ENCODE data around the gene BRSK2. TPM values are rescaled to one million over a fixed set of nuclear protein-coding genes. Genes with fewer than 3 reads are reported as not detected.

BRSK2 gene
- total RNA-seq, 1 donor from 2014 or later = 0.52 TPM

DNA sequence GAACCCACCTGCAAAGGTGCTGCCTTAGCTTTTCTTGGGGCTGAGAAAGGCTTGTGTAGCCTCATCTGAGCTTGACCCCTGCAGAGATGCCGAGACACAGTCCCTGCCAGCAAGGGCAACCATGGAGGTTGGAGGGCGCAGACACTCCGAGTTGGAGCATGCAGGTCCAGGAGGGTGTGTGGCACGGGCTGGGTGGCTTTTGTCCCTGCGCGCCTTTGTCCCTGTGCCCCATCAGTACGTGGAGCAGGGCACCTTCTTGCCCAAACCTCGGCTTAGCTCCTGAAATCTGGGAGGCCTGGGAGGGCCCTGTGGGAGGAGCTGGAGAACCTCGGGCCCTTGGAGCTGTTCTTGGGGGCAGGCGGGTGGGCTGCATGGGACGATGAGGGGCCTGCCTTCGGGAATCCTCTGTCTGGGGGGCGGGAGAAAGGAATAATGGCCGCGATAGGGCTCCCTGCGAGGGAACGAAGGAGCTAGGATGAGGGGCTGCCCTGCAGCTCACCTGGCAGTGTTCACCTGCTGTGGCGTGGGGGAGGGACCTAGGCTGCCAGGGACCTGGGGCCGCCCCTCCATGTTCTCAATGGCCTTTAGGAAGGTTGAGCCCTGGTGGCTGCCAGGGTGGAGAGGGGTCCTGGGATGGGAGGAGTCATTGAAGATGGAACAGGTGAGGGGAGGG is 3.4 kb downstream of the BRSK2 start:
- no peaks in the 10 kb centered on the region for H3K36me3 ChIP-seq
- no peak overlapping the region for H3K27ac ChIP-seq (replicated peaks)
- H3K4me1 ChIP-seq = peaks cover 22% of the 10 kb centered on the region
- DNase-seq = no peak
- TF ChIP-seq CTCF (IDR thresholded peaks at IDR 0.05; ENCODE audit: borderline replicate concordance) = no peak
- H3K9me3 ChIP-seq (replicated peaks) = no peaks in the 10 kb centered on the region
- H3K4me3 ChIP-seq = no peak overlapping the region
- intact Hi-C loops (cut with micrococcal nuclease) = no loop called here
- peaks cover 77% of the 10 kb centered on the region for H3K27me3 ChIP-seq (ENCODE audit: low read depth)

- no peak for TF ChIP-seq CTCF (IDR thresholded peaks at IDR 0.05; ENCODE audit: borderline replicate concordance)
- DNase-seq = no peak
- Histone ChIP-seq H3K36me3 (no peaks in the 10 kb centered on the region), H3K4me3 (no peak overlapping the region), H3K27me3 (ENCODE audit: low read depth) (peaks cover 83% of the 10 kb centered on the region), H3K4me1 (peaks cover 12% of the 10 kb centered on the region), H3K27ac (replicated peaks) (no peak overlapping the region), H3K9me3 (replicated peaks) (no peaks in the 10 kb centered on the region)
- intact Hi-C loops (cut with micrococcal nuclease) = no loop called here
These were observed 5.4 kb downstream of the BRSK2 start for GRCh38 chr11:1394936-1395772.

- H3K4me1 ChIP-seq = peaks cover 8% of the 10 kb centered on the region
- no peak for TF ChIP-seq CTCF (IDR thresholded peaks at IDR 0.05; ENCODE audit: borderline replicate concordance)
- no peak overlapping the region for H3K4me3 ChIP-seq
- H3K27me3 ChIP-seq (ENCODE audit: low read depth) = peaks cover 87% of the 10 kb centered on the region
- no peaks in the 10 kb centered on the region for H3K36me3 ChIP-seq
- no peak for DNase-seq
- intact Hi-C loops (cut with micrococcal nuclease) = no loop called here
- H3K9me3 ChIP-seq (replicated peaks) = no peaks in the 10 kb centered on the region
- no peak overlapping the region for H3K27ac ChIP-seq (replicated peaks)
These were observed 6.1 kb downstream of the BRSK2 start for GRCh38 chr11:1395773-1396374.

DNA sequence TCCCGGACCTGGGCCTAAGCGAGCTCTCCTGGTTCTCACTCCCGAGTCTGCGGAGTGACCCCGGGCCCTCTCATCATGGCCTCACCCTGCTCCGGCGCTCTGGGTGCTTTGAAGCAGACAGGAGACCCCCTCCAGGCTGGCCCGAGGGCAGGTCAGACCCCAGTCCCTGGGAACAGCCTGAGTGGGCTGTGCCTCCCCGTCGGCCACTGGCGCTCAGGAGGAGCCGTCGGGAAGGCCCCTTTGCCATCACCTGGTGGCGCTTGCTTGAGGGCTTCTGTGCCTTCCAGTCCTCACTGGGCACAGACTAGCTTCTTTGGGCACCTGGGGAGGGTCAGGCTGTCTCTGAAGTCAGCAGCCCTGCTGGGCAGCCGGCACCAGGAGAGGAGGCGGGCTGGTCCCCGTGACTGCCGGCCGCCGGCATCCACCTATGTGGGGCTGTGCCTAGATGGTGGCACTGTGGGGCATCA is 6.7 kb downstream of the BRSK2 start:
- no peak for TF ChIP-seq CTCF (IDR thresholded peaks at IDR 0.05; ENCODE audit: borderline replicate concordance)
- H3K9me3 ChIP-seq (replicated peaks) = no peaks in the 10 kb centered on the region
- peaks cover 4% of the 10 kb centered on the region for H3K4me1 ChIP-seq
- H3K27me3 ChIP-seq (ENCODE audit: low read depth) = peaks cover 87% of the 10 kb centered on the region
- H3K36me3 ChIP-seq = no peaks in the 10 kb centered on the region
- no peak overlapping the region for H3K4me3 ChIP-seq
- DNase-seq = no peak
- intact Hi-C loops (cut with micrococcal nuclease) = no loop called here
- H3K27ac ChIP-seq (replicated peaks) = no peak overlapping the region

DNA sequence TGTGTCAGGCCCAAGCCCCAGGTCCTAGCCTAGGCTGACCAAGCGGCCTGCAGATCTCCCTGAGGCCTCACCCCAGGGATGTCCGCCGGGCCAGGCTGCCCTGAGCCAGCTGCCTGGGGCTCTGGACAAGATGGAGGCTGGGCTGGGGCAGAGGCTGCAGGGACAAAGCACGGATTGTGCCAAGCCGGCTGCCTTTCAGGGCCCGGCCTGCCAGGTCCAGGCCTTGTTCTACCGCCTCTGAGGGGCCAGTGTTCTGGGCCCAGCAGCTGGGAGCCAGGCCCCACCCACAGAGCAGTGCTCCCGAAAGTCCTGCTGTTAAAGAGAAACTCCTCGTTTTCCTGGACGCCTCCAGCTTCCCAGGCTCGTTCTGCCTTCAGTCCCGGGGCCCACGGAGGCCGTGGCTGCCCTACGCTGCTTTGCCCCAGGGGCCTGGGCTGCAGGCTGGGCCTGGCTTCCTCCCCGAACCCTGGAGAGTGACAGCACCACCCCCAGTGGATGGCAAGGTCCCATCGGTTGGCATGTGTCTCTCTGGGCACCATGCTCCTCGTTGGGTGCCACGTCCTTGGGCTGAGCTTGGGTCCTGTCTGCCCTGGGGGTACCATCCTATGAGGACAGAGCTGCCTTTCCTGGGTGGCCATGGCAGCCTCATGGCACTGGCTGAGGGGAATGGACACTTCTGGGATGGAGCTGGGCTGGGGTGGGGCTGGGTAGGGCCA is 7.6 kb downstream of the BRSK2 start:
- no peak overlapping the region for H3K27ac ChIP-seq (replicated peaks)
- peaks cover 85% of the 10 kb centered on the region for H3K27me3 ChIP-seq (ENCODE audit: low read depth)
- no peak overlapping the region for H3K4me3 ChIP-seq
- no peaks in the 10 kb centered on the region for H3K9me3 ChIP-seq (replicated peaks)
- no peak for TF ChIP-seq CTCF (IDR thresholded peaks at IDR 0.05; ENCODE audit: borderline replicate concordance)
- intact Hi-C loops (cut with micrococcal nuclease) = no loop called here
- peaks cover 2% of the 10 kb centered on the region for H3K4me1 ChIP-seq
- no peaks in the 10 kb centered on the region for H3K36me3 ChIP-seq
- DNase-seq = no peak
